CD14-positive monocyte (primary cell): ENCODE data around the gene SIGLEC1. TPM values are rescaled to one million over a fixed set of nuclear protein-coding genes. Genes with fewer than 3 reads are reported as not detected.

ENCODE experiments used
- DNase-seq, 3 donors: peaks; one replicate each; pipeline ENCODE4 v3.0.0-alpha.2; 2011 to 2022
- H2AFZ ChIP-seq: 2 replicates; pipeline ENCODE4 v1.6.0; 2012; ENCODE audit warnings: mild to moderate bottlenecking, low read depth, low read length, inconsistent platforms; ENCODE audit not compliant: insufficient read depth, poor library complexity, severe bottlenecking
- H3K27ac ChIP-seq, 2 donors: 1 replicate in 1 of 2; 2 replicates in 1 of 2; pipeline ENCODE4 v1.5.1; 2012 to 2013; ENCODE audit warnings: low read length in 2 of 2, control low read depth in 1 of 2, inconsistent platforms in 1 of 2, low read depth in 1 of 2, mild to moderate bottlenecking in 1 of 2
- H3K27me3 ChIP-seq, 2 donors: one replicate each; pipeline versions ENCODE4 v1.6.0 to v1.6.1; 2011 to 2013; ENCODE audit warnings: low read length in 2 of 2; ENCODE audit not compliant: control insufficient read depth in 2 of 2, insufficient read depth in 2 of 2
- H3K36me3 ChIP-seq, 2 donors: replicated peaks in 1 of 2; 1 replicate in 1 of 2; 2 replicates in 1 of 2; pipeline versions ENCODE4 v1.5.1 to v1.6.1; 2012 to 2013; ENCODE audit warnings: low read length in 2 of 2, control low read depth in 1 of 2, inconsistent platforms in 1 of 2, mild to moderate bottlenecking in 1 of 2; ENCODE audit not compliant: insufficient read depth in 2 of 2, control insufficient read depth in 1 of 2
- H3K4me1 ChIP-seq, 2 donors: 1 replicate in 1 of 2; 2 replicates in 1 of 2; pipeline versions ENCODE4 v1.5.1 to v1.6.1; 2012 to 2013; ENCODE audit warnings: low read length in 2 of 2, control low read depth in 1 of 2, inconsistent platforms in 1 of 2, mild to moderate bottlenecking in 1 of 2, moderate library complexity in 1 of 2; ENCODE audit not compliant: insufficient read depth in 2 of 2, control insufficient read depth in 1 of 2
- H3K4me2 ChIP-seq: replicated peaks from 2 replicates; pipeline ENCODE3; 2012; ENCODE audit warnings: low read length, moderate library complexity, mild to moderate bottlenecking; ENCODE audit not compliant: poor library complexity, severe bottlenecking; ENCODE audit errors: extremely low read depth
- H3K4me3 ChIP-seq, 3 experiments: fragments of 200-600 bp in 1 of 3; sonication (generic) in 1 of 3; replicated peaks in 1 of 3; 1 replicate in 2 of 3; 2 replicates in 1 of 3; pipeline ENCODE4 v1.5.1; 2011 to 2013; ENCODE audit warnings: low read length in 3 of 3, mild to moderate bottlenecking in 3 of 3, control low read depth in 2 of 3, low read depth in 2 of 3, inconsistent platforms in 1 of 3, moderate library complexity in 1 of 3
- H3K79me2 ChIP-seq: 2 replicates; pipeline ENCODE4 v1.6.0; 2012; ENCODE audit warnings: mild to moderate bottlenecking, control low read depth, inconsistent platforms, low read length, moderate library complexity; ENCODE audit not compliant: insufficient read depth
- H3K9ac ChIP-seq: 2 replicates; pipeline ENCODE4 v1.6.0; 2017; ENCODE audit warnings: low read length, mild to moderate bottlenecking; ENCODE audit not compliant: insufficient read depth, poor library complexity, severe bottlenecking
- H3K9me3 ChIP-seq, 2 donors: replicated peaks in 1 of 2; 1 replicate in 1 of 2; 2 replicates in 1 of 2; pipeline versions ENCODE4 v1.5.1 to v1.6.1; 2012 to 2013; ENCODE audit warnings: low read length in 2 of 2, control low read depth in 1 of 2; ENCODE audit not compliant: control insufficient read depth in 1 of 2, insufficient read depth in 1 of 2
- H4K20me1 ChIP-seq: 2 replicates; pipeline ENCODE4 v1.6.0; 2012; ENCODE audit warnings: mild to moderate bottlenecking, low read length, control low read depth, moderate library complexity; ENCODE audit not compliant: insufficient read depth
- H3K27ac Mint-ChIP-seq, 7 donors: one replicate each; pipeline ENCODE4 v1.8.0; 2020; ENCODE audit warnings: mild to moderate bottlenecking in 7 of 7, mixed read lengths in 7 of 7, moderate library complexity in 6 of 7, inconsistent platforms in 2 of 7
- H3K27me3 Mint-ChIP-seq, 3 donors: one replicate each; pipeline ENCODE4 v1.8.0; 2021 to 2022; ENCODE audit warnings: low read depth in 3 of 3, mild to moderate bottlenecking in 3 of 3, mixed read lengths in 3 of 3, moderate library complexity in 3 of 3, inconsistent platforms in 1 of 3
- H3K36me3 Mint-ChIP-seq, 2 donors: one replicate each; pipeline ENCODE4 v1.8.0; 2020; ENCODE audit warnings: mixed read lengths in 2 of 2, inconsistent platforms in 1 of 2, mild to moderate bottlenecking in 1 of 2
- H3K4me1 Mint-ChIP-seq: one replicate; pipeline ENCODE4 v1.8.0; 2020; ENCODE audit warnings: mild to moderate bottlenecking, mixed read lengths
- H3K4me3 Mint-ChIP-seq, 2 donors: one replicate each; pipeline ENCODE4 v1.8.0; 2020; ENCODE audit warnings: mild to moderate bottlenecking in 2 of 2, mixed read lengths in 2 of 2, moderate library complexity in 1 of 2
- H3K9me3 Mint-ChIP-seq, 7 donors: one replicate each; pipeline ENCODE4 v1.8.0; 2020 to 2022; ENCODE audit warnings: mixed read lengths in 7 of 7, mild to moderate bottlenecking in 6 of 7, moderate library complexity in 6 of 7, inconsistent platforms in 2 of 7
- CTCF ChIP-seq: fragments of 200-600 bp; IDR thresholded peaks from one replicate; pipeline ENCODE4 v1.8.0; 2022; ENCODE audit warnings: antibody characterized with exemption, mild to moderate bottlenecking
- WGBS: methylation state at CpG from one replicate; pipeline ENCODE4 v1.1.5; 2013; ENCODE audit warnings: missing lambda C conversion rate; ENCODE audit not compliant: insufficient coverage; 5-methylcytosine and 5-hydroxymethylcytosine counted together
- intact Hi-C, 2 donors: fragments of 100-400 bp; cut with micrococcal nuclease; formaldehyde crosslinking; loops; one replicate each; pipeline versions ENCODE4 v1.15.0 to v1.15.1; 2023
- polyA plus RNA-seq, 3 donors: library from polyadenylated mRNA; depleted of rRNA in 1 of 3; unstranded in 2 of 3; stranded (reverse) in 1 of 3; fragments of 300-500 nt in 2 of 3; fragments of >200 nt in 1 of 3; fragmentation: Illumina TruSeq in 2 of 3; gene quantifications; 1 replicate in 2 of 3; 2 replicates in 1 of 3; pipeline ENCODE4 v1.2.3, GENCODE V29; 2012 to 2021

Gene SIGLEC1
- polyA plus RNA-seq, 3 donors, result 1.6 to 23.5 (median 2.5) TPM

GRCh38 chr20:3739054-3739925 is 26.9 kb upstream of the SIGLEC1 start:
- H3K9ac ChIP-seq, result no peak overlapping the region
- no peaks in the 10 kb centered on the region for H3K36me3 ChIP-seq
- no peaks in the 10 kb centered on the region for H3K9me3 ChIP-seq
- no peak overlapping the region for H3K4me3 Mint-ChIP-seq
- no peak overlapping the region for H2AFZ ChIP-seq
- no peaks in the 10 kb centered on the region for H3K36me3 Mint-ChIP-seq
- WGBS, result 93% methylated on average over 18 of the region's 19 CpGs
- no peak overlapping the region for H3K27ac ChIP-seq
- no peak overlapping the region for H3K4me3 ChIP-seq
- peaks cover 6 to 15% (median 8%) of the 10 kb centered on the region in 3 donors for H3K27me3 Mint-ChIP-seq
- H3K4me1 ChIP-seq, result peaks cover 0 to 1% of the 10 kb centered on the region in 2 donors
- no peaks in the 10 kb centered on the region for H3K79me2 ChIP-seq
- intact Hi-C loops, result no loop called here
- H3K4me1 Mint-ChIP-seq, result peaks cover 1% of the 10 kb centered on the region
- H4K20me1 ChIP-seq, result no peaks in the 10 kb centered on the region
- DNase-seq, result no peak
- no peak for TF ChIP-seq CTCF
- no peak overlapping the region for H3K4me2 ChIP-seq
- no peak overlapping the region for H3K27ac Mint-ChIP-seq
- no peaks in the 10 kb centered on the region for H3K27me3 ChIP-seq
- H3K9me3 Mint-ChIP-seq, result no peaks in the 10 kb centered on the region

- 88% methylated on average over 7 of the region's 11 CpGs for WGBS
- TF ChIP-seq CTCF, result no peak
- H2AFZ ChIP-seq, result no peak overlapping the region
- H3K36me3 ChIP-seq, result no peaks in the 10 kb centered on the region
- intact Hi-C loops, result no loop called here
- H3K27me3 Mint-ChIP-seq, result peaks cover 11 to 16% (median 15%) of the 10 kb centered on the region in 3 donors
- no peak overlapping the region for H3K4me3 ChIP-seq
- H3K27ac ChIP-seq, result no peak overlapping the region
- peaks cover 0 to 3% of the 10 kb centered on the region in 2 donors for H3K27me3 ChIP-seq
- no peak overlapping the region for H3K27ac Mint-ChIP-seq
- H3K36me3 Mint-ChIP-seq, result no peaks in the 10 kb centered on the region
- H3K4me2 ChIP-seq, result no peak overlapping the region
- no peaks in the 10 kb centered on the region for H3K4me1 ChIP-seq
- no peaks in the 10 kb centered on the region for H4K20me1 ChIP-seq
- no peak for DNase-seq
- H3K4me1 Mint-ChIP-seq, result peaks cover 2% of the 10 kb centered on the region
- H3K9ac ChIP-seq, result no peak overlapping the region
- H3K9me3 Mint-ChIP-seq, result peaks cover 0 to under 1% (median 0%) of the 10 kb centered on the region in 7 donors
- no peaks in the 10 kb centered on the region for H3K79me2 ChIP-seq
- H3K4me3 Mint-ChIP-seq, result no peak overlapping the region
- no peaks in the 10 kb centered on the region for H3K9me3 ChIP-seq
Observed at GRCh38 chr20:3738111-3739053, 26.0 kb upstream of the SIGLEC1 start.
